ENCODE measurements around the gene TESK2. TPM values are rescaled to one million over a fixed set of nuclear protein-coding genes. Genes with fewer than 3 reads are reported as not detected.
A peak's percentile ranks its signal among the peaks of the same experiment; 100 is the strongest.

TESK2 gene
- total RNA-seq, 1 experiment from 2014 or later, result 5.0 TPM

DNA sequence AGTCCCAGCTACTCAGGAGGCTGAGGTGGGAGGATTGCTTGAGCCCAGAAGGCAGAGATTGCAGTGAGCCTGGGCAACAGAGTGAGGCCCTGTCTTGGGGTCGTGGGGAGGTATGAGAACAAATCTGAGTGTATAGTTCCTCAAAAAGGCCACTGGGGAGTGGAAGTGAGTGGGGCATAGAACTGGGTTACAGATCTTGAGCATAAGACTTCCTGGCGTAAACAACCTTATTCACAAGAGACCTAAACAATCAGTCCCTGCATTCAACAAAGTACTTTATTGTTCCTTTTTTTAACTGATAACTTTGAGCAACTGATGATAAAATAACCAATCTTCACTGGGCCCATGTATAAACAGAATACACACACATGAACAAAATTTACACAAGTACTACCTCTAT is 78.1 kb downstream of the TESK2 start:
- Histone ChIP-seq H3K9ac (ENCODE audit: low read length) (no peak overlapping the region), H3K27me3 (ENCODE audit: insufficient read depth, low read length) (no peaks in the 10 kb centered on the region), H4K20me1 (ENCODE audit: insufficient read depth) (no peaks in the 10 kb centered on the region), H3K9me3 (ENCODE audit: control insufficient read depth in 1 of 2, insufficient read depth in 1 of 2, low read depth in 1 of 2, low read length in 2 of 2) (no peaks in the 10 kb centered on the region), H3K79me2 (ENCODE audit: insufficient read depth, low read length) (no peaks in the 10 kb centered on the region), H3K4me2 (ENCODE audit: low read length) (no peak overlapping the region), H3K27ac (ENCODE audit: low read depth, low read length) (no peak overlapping the region), H3K9me2 (ENCODE audit: insufficient read depth) (no peaks in the 10 kb centered on the region), H2AFZ (ENCODE audit: low read depth, low read length, poor library complexity, severe bottlenecking) (no peak overlapping the region), H3K4me3 (replicated peaks in 1 of 2; ENCODE audit: low read depth in 1 of 2, low read length in 2 of 2) (no peak overlapping the region), H3K4me1 (ENCODE audit: control insufficient read depth in 1 of 2, insufficient read depth in 2 of 2, low read length in 2 of 2) (peaks cover 12 to 17% of the 10 kb centered on the region in 2 experiments), H3K36me3 (ENCODE audit: control insufficient read depth in 1 of 2, insufficient read depth in 2 of 2, low read length in 2 of 2) (no peaks in the 10 kb centered on the region)
- no peak for TF ChIP-seq EZH2phosphoT487 (IDR thresholded peaks at IDR 0.05; ENCODE audit: borderline replicate concordance)
- TF ChIP-seq JUND (IDR thresholded peaks at IDR 0.05), result no peak
- RAD21 ChIA-PET (ENCODE audit: low non-redundant PET in 1 of 2, low total read pairs in 2 of 2, uncharacterized antibody in 2 of 2, unreplicated experiment in 2 of 2), result no interaction called here
- BruUV-seq (replicated peaks), result no TSS peak
- ATAC-seq (no peak), DNase-seq (ENCODE audit: low read depth, low spot score) (no peak)
- POLR2A ChIA-PET, result no interaction called here
- intact Hi-C loops (cut with micrococcal nuclease), result no loop called here
- CTCF ChIA-PET, result no interaction called here

DNA sequence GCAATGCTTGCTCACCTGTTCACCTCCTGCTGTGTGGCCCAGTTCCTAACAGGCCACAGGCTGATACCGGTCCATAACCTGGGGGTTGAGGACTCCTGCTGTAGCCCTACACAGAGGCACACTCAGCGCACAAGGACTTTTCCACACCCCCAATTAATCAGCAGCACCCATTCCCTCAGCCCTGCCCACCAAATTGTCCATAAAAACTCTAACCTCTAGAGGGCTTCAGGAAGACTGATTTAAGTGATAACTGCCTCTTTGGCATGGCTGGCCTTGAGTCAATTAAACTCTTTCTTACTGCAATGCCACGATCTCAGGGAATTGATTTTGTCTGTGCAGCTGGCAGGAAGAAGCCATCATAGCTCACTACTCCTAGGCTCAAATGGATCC is 79.5 kb downstream of the TESK2 start:
- no peaks in the 10 kb centered on the region for H3K9me3 ChIP-seq (ENCODE audit: control insufficient read depth in 1 of 2, insufficient read depth in 1 of 2, low read depth in 1 of 2, low read length in 2 of 2)
- H3K27ac ChIP-seq (ENCODE audit: low read depth, low read length), result peak overlapping the region; percentile 30
- peak; percentile 8 for DNase-seq (ENCODE audit: low read depth, low spot score)
- peaks cover 12 to 17% of the 10 kb centered on the region in 2 experiments for H3K4me1 ChIP-seq (ENCODE audit: control insufficient read depth in 1 of 2, insufficient read depth in 2 of 2, low read length in 2 of 2)
- ChIA-PET CTCF (interaction anchor here (1.1 kb wide), 1 partner anchor 12 kb away, joined by 3 read pairs; no protein-coding TSS in a partner anchor), RAD21 (ENCODE audit: low non-redundant PET in 1 of 2, low total read pairs in 2 of 2, uncharacterized antibody in 2 of 2, unreplicated experiment in 2 of 2) (no interaction called here), POLR2A (no interaction called here)
- TF ChIP-seq, protein P1, sequence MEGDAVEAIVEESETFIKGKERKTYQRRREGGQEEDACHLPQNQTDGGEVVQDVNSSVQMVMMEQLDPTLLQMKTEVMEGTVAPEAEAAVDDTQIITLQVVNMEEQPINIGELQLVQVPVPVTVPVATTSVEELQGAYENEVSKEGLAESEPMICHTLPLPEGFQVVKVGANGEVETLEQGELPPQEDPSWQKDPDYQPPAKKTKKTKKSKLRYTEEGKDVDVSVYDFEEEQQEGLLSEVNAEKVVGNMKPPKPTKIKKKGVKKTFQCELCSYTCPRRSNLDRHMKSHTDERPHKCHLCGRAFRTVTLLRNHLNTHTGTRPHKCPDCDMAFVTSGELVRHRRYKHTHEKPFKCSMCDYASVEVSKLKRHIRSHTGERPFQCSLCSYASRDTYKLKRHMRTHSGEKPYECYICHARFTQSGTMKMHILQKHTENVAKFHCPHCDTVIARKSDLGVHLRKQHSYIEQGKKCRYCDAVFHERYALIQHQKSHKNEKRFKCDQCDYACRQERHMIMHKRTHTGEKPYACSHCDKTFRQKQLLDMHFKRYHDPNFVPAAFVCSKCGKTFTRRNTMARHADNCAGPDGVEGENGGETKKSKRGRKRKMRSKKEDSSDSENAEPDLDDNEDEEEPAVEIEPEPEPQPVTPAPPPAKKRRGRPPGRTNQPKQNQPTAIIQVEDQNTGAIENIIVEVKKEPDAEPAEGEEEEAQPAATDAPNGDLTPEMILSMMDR (IDR thresholded peaks at IDR 0.05 in 2 of 3, conservative IDR thresholded peaks at IDR 0.05 in 1 of 3; ENCODE audit: borderline replicate concordance in 1 of 3, insufficient read depth in 1 of 3, low read depth in 2 of 3, low read length in 2 of 3), result peak in 2 of 3 experiments; percentile 38 to 50; a peak in 3 of 6 replicates
- TF ChIP-seq, protein P2, sequence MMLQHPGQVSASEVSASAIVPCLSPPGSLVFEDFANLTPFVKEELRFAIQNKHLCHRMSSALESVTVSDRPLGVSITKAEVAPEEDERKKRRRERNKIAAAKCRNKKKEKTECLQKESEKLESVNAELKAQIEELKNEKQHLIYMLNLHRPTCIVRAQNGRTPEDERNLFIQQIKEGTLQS (IDR thresholded peaks at IDR 0.05), result no peak
- H2AFZ ChIP-seq (ENCODE audit: low read depth, low read length, poor library complexity, severe bottlenecking), result peak overlapping the region; percentile 58
- intact Hi-C loops (cut with micrococcal nuclease), result no loop called here
- BruUV-seq (replicated peaks), result no TSS peak
- H3K36me3 ChIP-seq (ENCODE audit: control insufficient read depth in 1 of 2, insufficient read depth in 2 of 2, low read length in 2 of 2), result no peaks in the 10 kb centered on the region
- 0 out of 2 replicates have a peak overlapping the region, but pooled peaks have one; percentile 9 for H3K9ac ChIP-seq (ENCODE audit: low read length)
- H3K79me2 ChIP-seq (ENCODE audit: insufficient read depth, low read length), result no peaks in the 10 kb centered on the region
- peak; percentile 92 for ATAC-seq
- peak overlapping the region in 1 of 2 experiments; percentile 29; a peak in 2 of 4 replicates for H3K4me3 ChIP-seq (replicated peaks in 1 of 2; ENCODE audit: low read depth in 1 of 2, low read length in 2 of 2)
- H4K20me1 ChIP-seq (ENCODE audit: insufficient read depth), result no peaks in the 10 kb centered on the region
- H3K4me2 ChIP-seq (ENCODE audit: low read length), result peak overlapping the region; percentile 67
- no peaks in the 10 kb centered on the region for H3K9me2 ChIP-seq (ENCODE audit: insufficient read depth)
- H3K27me3 ChIP-seq (ENCODE audit: insufficient read depth, low read length), result no peaks in the 10 kb centered on the region
